ENCODE data around the gene CAMP.

DNA sequence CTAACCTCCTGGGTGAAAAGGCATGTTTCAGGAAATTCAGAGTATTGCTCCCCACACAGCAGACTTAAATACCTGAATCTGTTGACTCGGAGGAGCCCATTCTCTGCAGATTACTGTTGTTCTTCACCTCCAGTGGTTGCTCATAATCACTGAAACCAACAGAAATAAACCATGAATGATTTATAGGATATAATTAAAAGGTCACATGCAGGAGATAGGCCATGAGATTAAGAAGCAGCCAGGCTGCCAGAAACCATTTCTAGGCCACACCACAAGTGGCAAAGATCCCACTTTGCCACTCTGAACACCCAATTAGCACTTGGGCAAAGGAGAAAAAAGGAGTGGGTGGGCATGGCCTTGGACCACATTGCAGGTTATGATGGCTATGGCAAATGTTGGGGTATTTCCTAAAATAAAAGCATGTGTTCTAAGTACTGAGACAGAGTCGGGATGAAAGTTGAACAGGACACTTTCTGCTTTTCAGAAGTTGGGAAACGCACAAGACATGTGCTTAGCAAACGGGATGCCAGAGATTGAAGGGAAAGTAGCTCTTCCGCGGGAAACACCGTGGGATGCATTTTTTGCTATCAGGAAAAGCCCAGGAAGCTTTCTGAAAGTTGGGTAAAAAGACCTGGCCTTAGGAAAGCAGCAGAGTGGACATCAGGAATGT lies 36.5 kb upstream of the CAMP start:
- TF ChIP-seq, protein P1, sequence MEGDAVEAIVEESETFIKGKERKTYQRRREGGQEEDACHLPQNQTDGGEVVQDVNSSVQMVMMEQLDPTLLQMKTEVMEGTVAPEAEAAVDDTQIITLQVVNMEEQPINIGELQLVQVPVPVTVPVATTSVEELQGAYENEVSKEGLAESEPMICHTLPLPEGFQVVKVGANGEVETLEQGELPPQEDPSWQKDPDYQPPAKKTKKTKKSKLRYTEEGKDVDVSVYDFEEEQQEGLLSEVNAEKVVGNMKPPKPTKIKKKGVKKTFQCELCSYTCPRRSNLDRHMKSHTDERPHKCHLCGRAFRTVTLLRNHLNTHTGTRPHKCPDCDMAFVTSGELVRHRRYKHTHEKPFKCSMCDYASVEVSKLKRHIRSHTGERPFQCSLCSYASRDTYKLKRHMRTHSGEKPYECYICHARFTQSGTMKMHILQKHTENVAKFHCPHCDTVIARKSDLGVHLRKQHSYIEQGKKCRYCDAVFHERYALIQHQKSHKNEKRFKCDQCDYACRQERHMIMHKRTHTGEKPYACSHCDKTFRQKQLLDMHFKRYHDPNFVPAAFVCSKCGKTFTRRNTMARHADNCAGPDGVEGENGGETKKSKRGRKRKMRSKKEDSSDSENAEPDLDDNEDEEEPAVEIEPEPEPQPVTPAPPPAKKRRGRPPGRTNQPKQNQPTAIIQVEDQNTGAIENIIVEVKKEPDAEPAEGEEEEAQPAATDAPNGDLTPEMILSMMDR (conservative IDR thresholded peaks at IDR 0.05 in 1 of 2, IDR thresholded peaks at IDR 0.05 in 1 of 2; ENCODE audit: low read depth in 1 of 2, low read length in 2 of 2): no peak
- TF ChIP-seq EZH2 (IDR thresholded peaks at IDR 0.05; ENCODE audit: low read length, missing control alignments): no peak
